ENCODE data around the gene PIGK.

GRCh38 chr1:77121503-77121902 lies 97.7 kb downstream of the PIGK start:
- no peak for TF ChIP-seq EZH2 (IDR thresholded peaks at IDR 0.05; ENCODE audit: insufficient read depth, poor library complexity, severe bottlenecking)
- TF ChIP-seq EZH2phosphoT487 (IDR thresholded peaks at IDR 0.05; ENCODE audit: insufficient read depth, low read depth): no peak

Data from GM23248 (cell line).